ENCODE results near the gene ANTXR2. TPM values are rescaled to one million over a fixed set of nuclear protein-coding genes. Genes with fewer than 3 reads are reported as not detected.

ANTXR2 gene
- total and polyA plus RNA-seq, 9 of the 15 experiments (the other 6 are each of a cell fraction or from before 2014, with no cell fraction given), result 10.1 to 83.8 (median 60.3) TPM

- TF ChIP-seq, protein P1, sequence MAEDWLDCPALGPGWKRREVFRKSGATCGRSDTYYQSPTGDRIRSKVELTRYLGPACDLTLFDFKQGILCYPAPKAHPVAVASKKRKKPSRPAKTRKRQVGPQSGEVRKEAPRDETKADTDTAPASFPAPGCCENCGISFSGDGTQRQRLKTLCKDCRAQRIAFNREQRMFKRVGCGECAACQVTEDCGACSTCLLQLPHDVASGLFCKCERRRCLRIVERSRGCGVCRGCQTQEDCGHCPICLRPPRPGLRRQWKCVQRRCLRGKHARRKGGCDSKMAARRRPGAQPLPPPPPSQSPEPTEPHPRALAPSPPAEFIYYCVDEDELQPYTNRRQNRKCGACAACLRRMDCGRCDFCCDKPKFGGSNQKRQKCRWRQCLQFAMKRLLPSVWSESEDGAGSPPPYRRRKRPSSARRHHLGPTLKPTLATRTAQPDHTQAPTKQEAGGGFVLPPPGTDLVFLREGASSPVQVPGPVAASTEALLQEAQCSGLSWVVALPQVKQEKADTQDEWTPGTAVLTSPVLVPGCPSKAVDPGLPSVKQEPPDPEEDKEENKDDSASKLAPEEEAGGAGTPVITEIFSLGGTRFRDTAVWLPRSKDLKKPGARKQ (CRISPR knock-in tag; IDR thresholded peaks at IDR 0.05), result no peak
- no peak for TF ChIP-seq ZNF57 (CRISPR knock-in tag; IDR thresholded peaks at IDR 0.05)
- no peak for TF ChIP-seq ZC3H11A (IDR thresholded peaks at IDR 0.05; ENCODE audit: low read depth, low read length)
- no peak for TF ChIP-seq PHB2 (IDR thresholded peaks at IDR 0.05; ENCODE audit: low read depth)
- Histone ChIP-seq H3K36me3 (ENCODE audit: control insufficient read depth, insufficient read depth, low read length) (peaks cover 4% of the 10 kb centered on the region; the same call in 1 of the 3 replicates), H3K27me3 (ENCODE audit: control insufficient read depth in 2 of 2, insufficient read depth in 2 of 2, low read length in 2 of 2) (no peaks in the 10 kb centered on the region), H3K4me2 (ENCODE audit: insufficient read depth, low read length) (no peak overlapping the region), H2AFZ (ENCODE audit: low read depth, low read length) (no peak overlapping the region), H4K20me1 (replicated peaks; ENCODE audit: control insufficient read depth, insufficient read depth, low read length) (no peaks in the 10 kb centered on the region), H3K4me3 (no peak overlapping the region), H3K4me1 (replicated peaks in 1 of 2; ENCODE audit: control insufficient read depth in 2 of 2, insufficient read depth in 2 of 2, low read length in 2 of 2) (no peaks in the 10 kb centered on the region), H3K9me1 (ENCODE audit: control insufficient read depth, insufficient read depth, low read length) (no peaks in the 10 kb centered on the region), H3K79me2 (ENCODE audit: control insufficient read depth, insufficient read depth, low read length) (no peaks in the 10 kb centered on the region), H3K9ac (ENCODE audit: insufficient read depth in 1 of 2, low read depth in 2 of 2, low read length in 2 of 2) (no peak overlapping the region), H3K27ac (ENCODE audit: extremely low read depth, low read depth, low read length) (no peak overlapping the region), H3K9me3 (replicated peaks; ENCODE audit: control insufficient read depth, insufficient read depth, low read depth, low read length) (no peaks in the 10 kb centered on the region)
- FAIRE-seq (no peak), ATAC-seq (no peak), DNase-seq (ENCODE audit: extremely low read depth in 1 of 4, low spot score in 3 of 4) (no peak)
- ChIA-PET POLR2A (no interaction called here), CTCF (ENCODE audit: low intra/inter-chr PET ratio) (no interaction called here)
- 77% methylated on average over 3 of the region's 3 CpGs for WGBS (ENCODE audit: insufficient coverage, low coverage, missing lambda C conversion rate)
- in situ Hi-C loops (cut with MboI) (no loop called here), intact Hi-C loops (cut with micrococcal nuclease) (no loop called here)
- no TSS peak for BruUV-seq (replicated peaks)
Observed at GRCh38 chr4:79948261-79948660, 124.8 kb downstream of the ANTXR2 start.

- 67% methylated on average over 1 of the region's 1 CpG for WGBS (ENCODE audit: insufficient coverage, low coverage, missing lambda C conversion rate)
- BruUV-seq (replicated peaks), result no TSS peak
- Histone ChIP-seq H3K27ac (ENCODE audit: extremely low read depth, low read depth, low read length) (no peak overlapping the region), H3K4me1 (replicated peaks in 1 of 2; ENCODE audit: control insufficient read depth in 2 of 2, insufficient read depth in 2 of 2, low read length in 2 of 2) (no peaks in the 10 kb centered on the region), H3K36me3 (ENCODE audit: control insufficient read depth, insufficient read depth, low read length) (peaks cover 4% of the 10 kb centered on the region; the same call in 1 of the 3 replicates), H3K9ac (ENCODE audit: insufficient read depth in 1 of 2, low read depth in 2 of 2, low read length in 2 of 2) (no peak overlapping the region), H4K20me1 (replicated peaks; ENCODE audit: control insufficient read depth, insufficient read depth, low read length) (no peaks in the 10 kb centered on the region), H3K9me3 (replicated peaks; ENCODE audit: control insufficient read depth, insufficient read depth, low read depth, low read length) (no peaks in the 10 kb centered on the region), H3K79me2 (ENCODE audit: control insufficient read depth, insufficient read depth, low read length) (no peaks in the 10 kb centered on the region), H3K4me3 (no peak overlapping the region), H3K9me1 (ENCODE audit: control insufficient read depth, insufficient read depth, low read length) (no peaks in the 10 kb centered on the region), H3K27me3 (ENCODE audit: control insufficient read depth in 2 of 2, insufficient read depth in 2 of 2, low read length in 2 of 2) (no peaks in the 10 kb centered on the region), H3K4me2 (ENCODE audit: insufficient read depth, low read length) (no peak overlapping the region), H2AFZ (ENCODE audit: low read depth, low read length) (no peak overlapping the region)
- DNase-seq (ENCODE audit: extremely low read depth in 1 of 4, low spot score in 3 of 4) (no peak), FAIRE-seq (no peak), ATAC-seq (no peak)
- ChIA-PET POLR2A (interaction anchor here (0.9 kb wide), 1 partner anchor 21 kb away, joined by 3 read pairs; no protein-coding TSS in a partner anchor), CTCF (ENCODE audit: low intra/inter-chr PET ratio) (no interaction called here)
- TF ChIP-seq, protein P2, sequence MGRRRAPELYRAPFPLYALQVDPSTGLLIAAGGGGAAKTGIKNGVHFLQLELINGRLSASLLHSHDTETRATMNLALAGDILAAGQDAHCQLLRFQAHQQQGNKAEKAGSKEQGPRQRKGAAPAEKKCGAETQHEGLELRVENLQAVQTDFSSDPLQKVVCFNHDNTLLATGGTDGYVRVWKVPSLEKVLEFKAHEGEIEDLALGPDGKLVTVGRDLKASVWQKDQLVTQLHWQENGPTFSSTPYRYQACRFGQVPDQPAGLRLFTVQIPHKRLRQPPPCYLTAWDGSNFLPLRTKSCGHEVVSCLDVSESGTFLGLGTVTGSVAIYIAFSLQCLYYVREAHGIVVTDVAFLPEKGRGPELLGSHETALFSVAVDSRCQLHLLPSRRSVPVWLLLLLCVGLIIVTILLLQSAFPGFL (CRISPR knock-in tag; IDR thresholded peaks at IDR 0.05), result no peak
- TF ChIP-seq SMAD1 (IDR thresholded peaks at IDR 0.05; ENCODE audit: low read depth, low read length, partially characterized antibody), result no peak
- peak; percentile 44 for TF ChIP-seq MEIS2 (IDR thresholded peaks at IDR 0.05; ENCODE audit: partially characterized antibody)
- TF ChIP-seq GATA2 (CRISPR knock-in tag; IDR thresholded peaks at IDR 0.05), result no peak
- intact Hi-C loops (cut with micrococcal nuclease), result no loop called here
- in situ Hi-C loops (cut with MboI), result no loop called here
Observed at GRCh38 chr4:79947386-79947785, 125.6 kb downstream of the ANTXR2 start.

All from K562 (cell line).